ENCODE data around the gene NFYC.

The NFYC gene

DNA sequence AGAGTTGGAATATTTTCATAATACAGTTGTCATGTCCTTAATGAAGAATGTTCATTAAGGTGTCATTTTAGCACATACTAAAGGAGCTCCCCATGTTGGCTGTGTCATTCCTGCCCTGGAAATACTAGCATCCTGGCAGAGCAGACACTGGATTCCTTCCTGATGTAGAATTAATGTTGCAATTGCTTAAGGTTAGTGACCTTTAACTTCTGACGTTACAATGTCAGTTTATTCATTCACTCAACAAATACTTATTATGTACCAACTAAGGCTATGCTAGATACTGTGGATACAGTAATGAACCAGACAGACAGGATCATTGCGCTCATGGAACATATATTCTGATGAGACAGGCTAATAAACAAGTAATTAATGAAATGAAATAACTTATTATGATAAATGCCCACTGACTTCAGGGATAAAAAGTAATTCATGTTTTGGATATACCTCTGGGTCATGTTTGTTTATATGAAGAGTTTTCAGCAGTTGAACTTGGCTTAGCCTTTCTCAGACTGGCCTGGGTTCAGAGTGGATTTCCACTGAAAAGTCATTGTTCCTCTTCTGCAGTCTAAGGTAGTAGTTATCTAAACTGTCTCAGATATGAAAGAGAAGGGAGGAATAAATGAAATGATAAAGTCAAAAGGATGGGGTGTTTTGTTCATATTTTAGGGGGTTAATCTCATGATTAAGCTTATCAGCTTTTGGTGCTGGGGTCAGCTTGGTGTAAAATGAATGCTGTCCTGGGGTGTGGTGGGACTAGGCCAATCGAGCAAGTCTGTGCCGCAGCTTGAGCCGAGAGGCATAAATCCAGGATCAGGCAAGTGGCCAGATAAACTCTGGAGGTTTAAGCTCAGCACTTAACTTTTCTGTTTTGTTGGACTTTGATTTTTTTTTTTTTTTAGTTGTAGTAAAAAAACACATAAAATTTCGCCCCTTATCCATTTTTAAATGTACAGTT lies 48.8 kb downstream of the NFYC start:
- no peak for DNase-seq

DNA sequence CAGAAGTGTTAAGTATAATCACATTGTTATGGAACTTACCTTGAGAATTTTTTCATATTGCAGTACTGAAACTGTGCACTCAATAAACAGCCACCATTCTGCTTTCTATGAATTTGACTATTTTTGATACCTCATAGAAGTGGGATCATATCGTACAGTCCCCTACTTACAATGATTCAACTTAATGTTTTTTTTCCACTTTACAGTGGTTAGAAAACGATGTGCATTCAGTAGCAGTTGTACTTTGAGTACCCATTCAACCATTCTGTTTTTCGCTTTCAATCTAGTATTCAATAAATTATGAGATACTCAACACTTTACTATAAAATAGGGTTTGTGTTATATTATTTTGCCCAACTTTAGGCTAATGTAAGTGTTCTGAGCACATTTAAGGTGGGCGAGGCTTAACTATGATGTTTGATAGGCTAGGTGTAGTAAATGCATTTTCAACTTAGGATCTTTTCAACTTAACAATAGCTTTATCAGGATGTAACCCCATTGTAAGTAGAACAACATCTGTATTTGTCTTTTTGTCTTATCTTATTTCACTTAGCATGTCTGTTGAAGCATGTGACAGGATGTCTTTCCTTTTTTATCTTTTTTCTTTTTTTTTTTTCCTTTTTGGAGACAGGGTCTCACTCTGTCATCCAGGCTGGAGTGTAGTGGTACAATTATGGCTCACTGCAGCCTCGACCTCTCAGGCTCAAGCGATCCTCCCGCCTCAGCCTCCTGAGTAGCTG lies 49.7 kb downstream of the NFYC start:
- DNase-seq: no peak

DNA sequence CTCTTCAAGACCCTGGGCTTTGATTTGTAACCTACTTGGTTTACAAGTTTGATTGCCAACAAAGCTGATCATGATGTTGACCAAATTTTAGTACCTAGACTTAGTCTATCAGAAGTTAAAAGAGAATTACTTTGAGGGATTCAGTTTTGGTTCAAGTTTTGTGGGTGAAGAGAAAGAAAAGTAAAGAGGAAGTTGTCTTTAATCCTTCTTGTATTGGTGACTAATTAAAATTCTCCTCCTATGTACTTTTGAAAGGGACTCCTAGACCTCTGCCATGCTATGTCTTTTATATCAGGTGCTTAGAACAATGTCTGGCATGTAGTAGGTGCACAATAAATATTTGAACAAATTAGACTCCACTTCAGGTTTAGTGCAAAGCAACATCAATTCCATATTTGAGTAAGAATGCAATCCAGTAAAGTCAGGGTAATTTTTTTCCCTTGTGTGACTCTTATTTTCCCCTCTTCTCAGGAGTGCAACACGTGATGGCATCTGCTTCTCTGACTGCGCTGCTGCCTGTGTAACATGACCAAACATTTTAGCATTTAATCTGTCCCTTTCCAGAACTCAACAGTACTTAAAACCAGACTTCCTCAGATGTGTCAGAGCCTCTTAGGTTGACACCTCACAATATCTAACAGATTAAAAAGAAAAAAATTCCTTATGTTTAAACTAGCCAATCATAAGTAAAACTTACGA lies 51.0 kb downstream of the NFYC start:
- DNase-seq: no peak

DNA sequence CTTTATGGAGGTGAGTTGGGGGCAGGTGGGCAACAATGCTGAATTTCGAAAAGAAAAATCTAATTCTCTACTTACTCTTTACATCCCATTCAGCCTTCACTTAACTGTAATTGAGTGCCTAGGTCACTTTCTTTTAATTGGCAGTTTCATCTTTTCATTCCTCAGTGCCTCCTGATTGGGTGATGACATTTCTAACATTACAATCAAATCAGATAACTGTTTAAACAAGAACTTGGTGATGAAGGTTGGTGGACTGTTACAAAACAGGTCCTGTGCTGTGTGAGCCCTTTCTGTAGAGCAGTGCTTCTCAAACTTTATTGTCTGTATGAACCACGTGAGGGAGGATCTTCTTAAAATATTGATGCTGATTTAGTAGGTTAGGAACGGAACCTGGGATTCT lies 51.9 kb downstream of the NFYC start:
- no peak for DNase-seq

DNA sequence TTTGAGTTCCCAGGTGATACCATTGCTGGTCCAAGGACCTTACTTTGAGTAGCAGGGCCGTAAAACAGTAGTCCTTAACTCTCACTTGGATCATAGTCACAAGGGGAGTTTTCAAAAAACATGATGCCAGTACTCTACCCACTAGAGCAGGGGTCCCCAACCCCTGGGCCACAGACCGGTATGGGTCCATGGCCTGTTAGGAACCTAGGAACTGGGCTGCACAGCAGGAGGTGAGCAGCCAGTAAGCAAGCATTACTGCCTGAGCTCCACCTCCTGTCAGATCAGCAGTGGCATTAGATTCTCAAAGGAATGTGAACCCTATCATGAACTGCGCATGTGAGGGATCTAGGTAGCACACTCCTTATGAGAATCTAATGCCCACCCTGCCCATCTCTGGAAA lies 52.4 kb downstream of the NFYC start:
- no peak for DNase-seq

DNA sequence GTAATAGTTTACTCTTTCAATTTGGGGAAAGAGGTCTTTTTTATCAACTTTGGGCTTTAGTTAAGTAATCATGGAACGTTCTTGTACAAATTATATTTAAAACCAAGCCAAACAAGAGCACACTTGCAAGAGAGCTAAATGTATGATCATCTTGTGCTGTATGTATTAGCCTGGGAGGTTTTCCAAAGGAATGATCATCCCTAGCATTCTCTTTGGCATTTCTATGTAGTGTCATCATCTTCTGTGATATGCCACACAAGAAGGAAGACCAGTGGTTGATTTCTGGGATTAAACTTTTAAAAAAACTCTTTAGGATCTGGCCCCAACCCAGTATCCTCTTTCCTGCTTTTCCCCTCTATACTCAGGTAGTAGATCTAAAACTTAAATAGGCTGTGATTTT lies 53.7 kb downstream of the NFYC start:
- DNase-seq: no peak

DNA sequence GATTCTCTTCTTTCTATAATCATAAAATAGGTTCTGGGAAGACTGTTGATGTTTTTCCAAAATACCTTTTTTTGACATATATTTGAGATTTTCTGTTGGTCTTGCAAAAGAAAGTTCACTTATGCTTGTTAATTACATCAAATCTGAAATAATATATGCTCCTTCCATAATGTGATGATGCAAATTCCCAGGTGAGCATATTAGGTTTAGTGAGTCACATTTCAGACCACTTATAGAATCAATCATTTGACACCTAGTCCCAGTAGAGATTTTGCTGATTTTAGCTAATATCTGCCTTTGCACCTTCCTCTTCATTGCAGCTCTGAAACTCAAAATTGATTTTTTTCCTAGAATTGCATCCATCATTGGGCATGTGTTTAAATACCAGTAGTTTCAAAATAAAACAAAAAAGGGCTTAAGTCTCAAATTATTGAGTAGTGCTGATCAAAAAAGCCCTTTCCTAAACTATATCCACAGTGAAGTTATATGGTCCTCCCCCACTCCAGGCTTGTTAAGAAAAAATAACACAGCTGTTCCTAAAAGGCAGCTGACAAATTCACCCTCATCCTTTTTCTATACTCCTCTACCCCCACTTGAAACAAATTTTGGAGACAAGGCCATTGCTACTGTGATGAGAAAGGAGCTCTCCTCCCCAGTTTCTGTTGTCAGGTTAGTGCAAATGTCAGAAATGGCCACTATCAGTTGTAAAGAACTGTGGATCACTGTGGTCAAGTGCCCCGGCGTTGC lies 55.0 kb downstream of the NFYC start:
- no peak for DNase-seq

DNA sequence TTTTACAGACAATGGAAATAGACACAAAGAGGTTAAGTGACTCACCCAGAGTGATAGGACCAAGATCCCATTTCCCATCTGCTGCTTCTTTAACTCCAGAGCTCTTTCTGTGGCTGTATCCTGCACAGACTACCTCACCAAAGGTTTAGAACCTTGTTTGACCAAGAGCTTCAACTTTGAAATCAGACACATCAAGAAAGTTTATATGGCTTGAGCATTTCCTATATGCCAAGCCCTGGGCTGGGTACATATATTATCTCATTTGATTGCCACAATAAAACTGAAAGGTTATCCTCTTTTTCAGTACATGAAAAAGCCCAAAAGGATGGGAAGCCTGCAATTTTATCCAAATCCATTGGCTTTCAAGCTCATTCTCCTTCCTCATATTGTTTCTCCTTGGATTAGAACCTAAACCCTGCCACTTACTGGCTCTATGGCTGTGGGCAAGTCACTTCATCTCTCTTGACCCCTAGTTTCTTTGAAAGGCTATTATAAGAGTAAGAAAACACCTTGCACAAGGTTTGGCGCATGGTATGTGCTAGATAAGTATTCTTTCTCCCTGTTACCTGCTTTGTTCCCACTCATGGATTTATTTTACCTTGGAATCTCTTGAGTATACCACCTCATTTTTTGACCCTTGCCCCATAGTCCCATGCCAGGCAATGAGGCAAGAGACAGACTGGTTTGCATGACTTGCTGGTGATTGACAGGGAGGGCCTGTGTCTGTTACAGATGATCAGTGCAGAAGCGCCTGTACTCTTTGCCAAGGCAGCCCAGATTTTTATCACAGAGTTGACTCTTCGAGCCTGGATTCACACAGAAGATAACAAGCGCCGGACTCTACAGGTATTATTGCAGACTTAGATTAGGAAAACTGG lies 57.6 kb downstream of the NFYC start:
- DNase-seq: no peak

DNA sequence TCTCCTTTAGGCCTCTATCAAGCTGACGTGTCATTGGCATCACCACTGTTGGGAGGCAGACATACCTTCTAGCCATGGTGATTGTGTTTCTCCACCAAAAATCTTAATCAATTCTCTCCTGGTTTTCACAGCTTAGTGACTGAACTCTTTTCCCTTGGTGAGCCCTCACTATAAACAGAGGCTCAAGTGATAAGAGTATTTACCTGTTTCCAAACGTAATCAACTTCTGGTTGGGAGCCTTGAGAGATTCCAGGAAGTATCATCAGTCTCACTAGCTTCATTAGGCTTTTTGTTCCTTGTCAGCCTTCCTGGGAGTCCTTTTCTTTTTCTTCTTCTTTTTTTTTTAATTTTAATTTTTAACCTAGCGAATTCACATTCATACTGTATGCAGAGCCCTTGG lies 58.3 kb downstream of the NFYC start:
- no peak for DNase-seq

DNA sequence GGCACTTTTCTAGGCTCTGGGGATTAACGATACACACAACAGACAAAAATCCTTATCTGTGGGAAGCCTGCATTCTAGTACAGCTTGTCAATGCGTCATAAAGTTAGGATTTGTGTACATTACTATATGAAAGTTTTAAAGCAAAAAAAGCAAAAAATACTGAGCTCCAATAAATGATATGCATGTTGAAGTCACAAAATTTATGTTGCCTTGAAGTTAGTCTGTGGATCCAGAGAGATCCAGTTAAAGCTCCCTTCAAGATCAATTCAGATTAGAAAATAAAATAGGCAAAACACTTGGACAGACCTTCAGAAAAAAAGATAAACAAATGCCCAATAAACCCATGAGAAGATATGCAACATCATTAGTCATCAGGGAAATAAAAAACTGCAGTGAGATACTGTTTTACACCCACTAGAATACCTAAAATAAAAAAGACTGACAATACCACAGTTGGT lies 59.0 kb downstream of the NFYC start:
- DNase-seq: no peak

DNA sequence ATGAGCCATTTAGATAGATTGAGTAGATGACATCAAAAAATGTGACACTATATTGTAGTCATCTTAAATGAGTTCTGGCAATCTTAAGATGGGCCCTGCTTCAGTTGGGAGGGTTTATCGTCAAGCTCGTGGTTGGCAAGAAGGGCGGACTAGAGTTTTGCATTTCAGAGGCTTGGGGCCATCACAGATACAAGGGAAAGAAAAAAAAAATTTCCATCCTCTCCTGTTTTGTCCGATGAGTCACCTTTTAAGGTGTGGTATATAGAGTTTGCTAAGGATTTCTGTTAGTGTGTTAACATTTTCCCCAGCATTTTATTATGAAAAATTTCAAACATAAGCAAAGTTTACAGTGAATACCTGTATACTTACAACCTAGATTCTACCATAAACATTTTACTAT lies 60.3 kb downstream of the NFYC start:
- no peak for DNase-seq

DNA sequence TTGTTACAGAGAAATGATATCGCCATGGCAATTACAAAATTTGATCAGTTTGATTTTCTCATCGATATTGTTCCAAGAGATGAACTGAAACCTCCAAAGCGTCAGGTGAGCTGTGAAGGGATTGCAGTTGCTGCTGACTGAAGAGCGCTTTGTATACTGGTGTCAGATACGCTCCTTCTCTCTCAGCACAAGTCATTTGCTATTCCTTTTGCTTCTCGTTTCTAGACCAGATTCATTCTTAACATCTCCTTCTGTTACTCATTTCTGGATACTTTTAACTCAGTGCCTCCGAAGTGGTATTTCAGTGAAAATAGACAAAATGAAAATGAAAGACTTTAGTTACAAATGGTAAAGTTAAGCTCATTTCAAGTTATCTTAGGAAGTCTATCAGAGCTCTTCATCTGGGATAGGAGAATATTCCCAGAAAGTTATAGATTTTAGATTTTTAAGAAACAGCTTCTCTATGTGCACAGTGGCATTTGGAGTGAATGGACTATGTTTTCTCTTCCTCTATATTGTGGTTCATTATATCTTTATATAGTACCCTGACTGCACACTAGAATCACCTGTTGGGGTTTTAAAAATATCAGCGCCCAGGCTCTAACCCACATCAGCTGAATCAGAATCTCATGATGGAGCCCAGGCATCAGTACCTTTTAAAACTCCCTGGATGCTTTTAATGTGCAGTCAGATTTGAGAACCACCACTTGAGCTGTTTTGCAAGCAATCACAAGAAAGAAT lies 61.8 kb downstream of the NFYC start:
- peak in 1 of 5 donors; percentile 56 for DNase-seq

DNA sequence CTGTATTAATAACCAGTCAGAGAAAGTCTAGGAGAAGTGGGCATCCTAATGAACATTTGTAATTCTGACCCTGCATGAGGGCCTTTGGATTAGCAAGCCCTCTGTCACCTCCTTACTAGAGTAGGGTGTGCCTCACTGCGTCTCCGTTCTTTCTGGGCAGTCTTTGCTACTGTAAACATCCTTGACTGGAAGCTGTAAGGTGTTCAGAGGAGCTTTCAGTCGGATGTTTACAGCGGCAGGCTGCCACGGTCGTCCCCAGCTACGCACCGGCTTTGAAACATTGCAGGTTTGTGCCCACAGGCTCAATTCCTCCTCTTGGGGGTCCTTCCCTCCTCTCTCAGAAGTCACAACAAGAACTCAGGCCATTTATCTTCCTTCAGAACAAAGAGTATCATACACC lies 62.7 kb downstream of the NFYC start:
- DNase-seq: no peak

DNA sequence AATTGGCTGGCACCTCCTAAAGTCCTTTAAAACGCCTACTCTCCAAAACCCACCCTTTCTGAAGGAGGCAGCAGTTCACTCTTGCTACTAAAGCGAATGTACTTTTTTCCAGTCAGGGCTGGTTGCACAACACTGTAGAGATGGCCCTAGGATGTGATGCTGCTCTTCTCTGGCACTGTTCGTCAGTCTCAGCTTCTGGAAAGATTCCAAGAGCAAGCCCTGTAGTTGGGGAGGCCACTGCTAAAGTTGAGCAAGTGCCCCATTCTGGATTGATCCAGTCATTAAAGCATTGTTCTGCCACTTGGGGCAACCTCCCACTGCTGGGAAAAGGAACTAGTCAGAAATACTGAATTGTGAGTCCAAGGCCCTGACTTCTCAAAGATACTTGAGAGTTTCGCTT lies 63.6 kb downstream of the NFYC start:
- DNase-seq: no peak

DNA sequence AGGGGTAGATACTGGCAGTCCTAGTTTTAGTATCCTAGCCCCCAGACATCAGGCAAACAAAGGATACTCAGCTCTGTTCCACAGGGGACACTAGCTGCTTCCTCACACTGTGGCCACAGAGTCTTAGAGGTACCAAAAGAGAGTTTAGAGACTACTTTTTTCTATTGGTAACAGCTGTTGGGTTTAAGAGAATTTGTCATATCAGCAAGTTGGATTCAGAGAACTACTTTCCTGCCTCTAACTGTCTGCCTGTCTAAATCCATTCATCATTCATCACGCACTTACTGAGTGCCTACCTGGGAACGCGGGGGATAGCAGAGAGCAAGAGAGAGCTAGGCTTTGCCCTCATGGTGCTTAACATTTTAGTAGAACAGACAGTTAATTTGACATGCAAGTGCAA lies 65.0 kb downstream of the NFYC start:
- no peak for DNase-seq

DNA sequence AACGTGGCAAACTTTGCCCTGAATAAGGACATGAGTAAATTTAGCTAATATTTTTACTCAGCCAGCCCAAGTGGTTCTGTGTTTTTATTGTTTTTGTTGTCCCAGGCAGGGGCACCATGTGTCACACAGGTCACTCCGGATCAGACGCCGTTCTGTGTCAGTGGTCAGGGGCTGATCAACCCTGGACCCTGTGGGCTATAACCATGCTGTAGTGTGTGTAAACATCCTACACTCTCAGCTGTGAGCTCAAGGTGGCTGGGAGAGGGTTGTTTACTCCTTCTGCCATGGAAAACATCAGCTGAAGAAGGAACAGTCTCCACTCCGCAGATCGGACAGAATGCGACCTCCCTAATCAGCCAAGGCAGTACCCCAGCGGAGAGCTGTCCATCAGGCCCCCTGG lies 65.6 kb downstream of the NFYC start:
- no peak for DNase-seq

DNA sequence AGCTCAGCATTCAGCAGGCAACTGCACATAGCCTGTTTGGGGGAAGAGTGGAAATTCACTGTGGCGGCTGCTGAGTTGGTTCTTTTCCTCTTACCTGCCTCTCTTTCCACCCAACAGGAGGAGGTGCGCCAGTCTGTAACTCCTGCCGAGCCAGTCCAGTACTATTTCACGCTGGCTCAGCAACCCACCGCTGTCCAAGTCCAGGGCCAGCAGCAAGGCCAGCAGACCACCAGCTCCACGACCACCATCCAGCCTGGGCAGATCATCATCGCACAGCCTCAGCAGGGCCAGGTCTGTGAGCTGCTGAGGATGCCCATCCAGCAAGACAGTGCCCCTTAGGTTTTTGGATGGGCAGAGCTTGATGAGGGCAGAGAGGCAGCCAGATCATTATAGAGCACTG lies 66.5 kb downstream of the NFYC start:
- DNase-seq: no peak

DNA sequence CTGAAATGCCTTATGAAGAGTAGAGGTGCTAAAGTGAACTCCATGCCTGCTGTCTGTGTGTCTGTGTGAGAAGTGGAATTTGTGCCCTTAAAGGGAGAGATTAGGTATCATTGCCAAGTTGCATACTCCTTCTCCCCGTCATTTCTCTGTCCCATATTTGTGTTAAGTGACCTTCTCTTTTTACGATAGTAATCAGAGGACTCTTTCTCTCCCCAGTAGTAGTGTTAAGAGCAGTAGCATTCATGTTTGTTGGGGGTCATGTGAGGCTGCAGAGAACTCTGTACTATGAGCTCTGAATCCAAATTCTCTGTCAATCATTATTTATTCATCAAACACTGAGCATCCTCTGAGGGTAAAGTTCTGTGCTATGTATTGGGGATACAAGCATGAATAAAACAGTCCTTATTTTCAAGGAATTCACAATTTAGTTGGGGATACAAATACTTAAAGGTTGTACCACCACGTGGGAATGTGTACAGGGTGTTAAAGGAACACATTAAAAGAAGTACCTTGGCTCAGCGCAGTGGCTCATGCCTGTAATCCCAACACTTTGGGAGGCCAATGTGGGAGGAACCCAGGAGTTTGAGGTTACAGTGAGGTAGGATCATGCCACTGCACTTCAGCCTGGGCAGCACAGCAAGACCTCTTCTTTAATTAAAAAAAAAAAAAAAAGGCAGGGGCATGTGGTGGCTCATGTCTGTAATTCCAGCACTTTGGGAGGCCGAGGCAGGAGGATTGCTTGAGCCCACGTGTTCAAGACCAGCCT lies 67.3 kb downstream of the NFYC start:
- no peak for DNase-seq

DNA sequence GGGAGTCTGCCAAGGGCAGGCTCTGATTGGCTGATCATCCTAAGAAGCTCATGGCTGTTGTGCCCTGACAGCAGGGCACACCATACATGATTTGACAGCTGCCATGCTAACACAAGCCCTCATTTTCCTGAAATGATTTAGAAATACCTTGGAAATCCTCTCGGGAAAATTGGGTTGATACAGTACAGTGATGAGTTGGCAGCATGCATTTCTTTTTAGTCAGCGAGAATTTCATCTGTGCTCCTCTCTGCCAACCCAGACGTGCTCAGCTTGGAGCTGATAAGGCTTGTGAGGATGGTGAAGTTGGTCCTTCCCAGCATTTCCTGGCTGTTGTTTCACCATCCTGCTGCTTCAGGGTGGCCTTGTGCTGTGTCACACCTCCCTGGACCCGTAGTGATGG lies 69.5 kb downstream of the NFYC start:
- DNase-seq: no peak
